Kidney capillary endothelial cell (primary cell): Measurements from ENCODE around the gene CNNM1.
A peak's percentile ranks its signal among the peaks of the same experiment; 100 is the strongest.

Source experiments
- DNase-seq: peaks from one replicate; pipeline ENCODE4 v3.0.0-alpha.2; 2018; ENCODE audit warnings: low spot score

CNNM1 gene

DNA sequence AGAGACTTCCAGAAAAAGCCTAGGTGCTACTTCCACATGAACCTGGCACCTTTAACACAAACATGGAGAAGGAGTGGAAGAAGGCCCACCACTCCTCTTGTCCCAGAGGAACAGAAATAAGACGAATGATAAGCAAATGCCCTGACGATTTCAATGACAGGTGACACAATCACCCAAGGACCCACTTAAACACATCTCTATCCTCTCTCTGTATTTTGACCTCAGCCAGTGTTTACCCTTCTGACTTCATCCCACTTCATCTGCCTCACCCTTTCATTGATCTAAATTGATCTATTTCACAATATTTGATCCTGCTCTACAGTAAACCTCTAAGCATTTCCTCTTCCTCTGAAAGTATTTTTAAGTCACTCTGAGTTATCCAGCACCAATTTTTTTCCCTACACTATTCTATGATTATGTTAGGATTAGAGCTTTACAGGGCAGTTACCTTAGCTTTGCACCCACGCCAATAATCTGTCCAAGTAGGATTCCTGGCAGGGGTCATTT, 92.1 kb downstream of the CNNM1 start:
- DNase-seq, result no peak

DNA sequence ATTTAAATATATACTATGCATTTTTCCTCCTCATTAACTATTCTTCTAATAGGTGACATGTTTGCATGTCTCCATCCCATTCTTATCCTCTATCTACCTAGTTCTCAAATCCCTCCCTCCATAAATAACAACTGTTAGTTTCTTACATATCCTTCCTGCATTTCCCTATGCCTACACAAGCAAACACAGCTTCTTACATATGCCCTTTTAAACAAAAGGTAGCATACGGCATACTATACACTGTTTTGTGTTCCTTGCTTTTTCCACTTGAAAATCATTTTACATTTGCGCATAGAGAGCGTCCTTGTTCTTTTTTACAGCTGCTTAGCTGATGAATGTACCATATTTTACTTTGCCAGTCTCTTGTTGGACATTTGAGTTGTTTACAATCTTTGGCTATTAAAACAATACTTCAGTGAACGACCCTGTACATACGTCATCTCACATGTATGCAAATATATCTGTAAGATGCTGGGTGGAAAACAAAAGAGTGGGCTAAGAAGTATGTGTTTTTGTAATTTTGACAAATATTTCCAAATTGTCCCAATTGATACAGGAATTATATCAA, 93.5 kb downstream of the CNNM1 start:
- DNase-seq, result no peak

DNA sequence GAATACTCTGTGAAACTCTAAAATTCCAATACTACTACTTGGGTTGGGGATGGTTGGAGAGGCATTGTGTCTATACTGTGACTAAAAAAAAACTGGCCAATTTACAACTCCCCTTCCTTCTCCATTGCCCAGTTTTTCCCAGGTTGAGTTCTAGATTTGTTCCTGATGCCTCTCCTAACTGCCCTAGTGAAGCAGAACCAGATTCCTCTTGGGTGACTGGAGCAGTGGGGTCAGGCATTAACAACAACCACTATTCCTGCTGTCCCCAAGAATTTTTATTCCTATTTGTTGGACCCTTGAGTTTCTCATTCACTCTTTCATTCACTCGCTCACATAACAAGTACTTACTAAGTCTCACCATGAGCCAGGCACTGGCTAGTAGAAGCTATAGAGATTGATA, 95.5 kb downstream of the CNNM1 start:
- no peak for DNase-seq

DNA sequence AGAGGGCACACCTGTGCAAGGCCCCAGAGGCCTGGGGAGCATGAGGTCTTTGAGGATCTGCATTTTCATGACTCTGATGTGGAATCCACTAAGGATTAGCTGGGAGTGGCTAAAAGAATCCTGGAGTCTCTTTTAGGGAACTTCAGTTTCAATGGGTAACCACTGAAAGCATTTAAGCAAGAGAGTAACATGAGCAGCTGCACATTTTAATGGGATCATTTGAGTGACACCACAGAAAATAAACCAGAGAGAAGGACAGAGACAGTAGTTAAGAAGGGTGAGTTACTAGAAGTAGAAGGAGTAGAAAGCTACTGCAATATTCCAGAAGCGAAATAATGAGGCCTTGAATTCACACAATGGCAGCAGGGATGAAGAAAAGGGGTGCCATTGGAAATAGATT, 96.0 kb downstream of the CNNM1 start:
- DNase-seq, result no peak

DNA sequence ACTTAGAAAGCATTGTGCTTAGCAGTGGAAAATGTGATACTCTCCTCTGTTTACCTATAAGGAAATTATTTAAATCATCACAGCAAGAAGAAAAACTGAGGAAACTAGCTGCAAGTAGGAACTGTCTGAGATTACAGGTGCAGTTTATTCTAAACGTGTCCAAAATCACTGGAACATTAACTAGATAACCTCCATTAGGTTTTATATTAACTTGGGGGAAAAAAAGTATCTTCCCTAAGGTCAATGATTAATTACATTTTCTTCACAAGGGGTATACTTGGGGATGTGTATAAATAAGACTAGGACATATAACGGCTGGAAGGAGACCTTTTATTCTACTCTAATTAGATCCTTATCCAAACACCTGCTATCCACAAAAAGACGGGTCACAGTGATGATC, 97.5 kb downstream of the CNNM1 start:
- no peak for DNase-seq

DNA sequence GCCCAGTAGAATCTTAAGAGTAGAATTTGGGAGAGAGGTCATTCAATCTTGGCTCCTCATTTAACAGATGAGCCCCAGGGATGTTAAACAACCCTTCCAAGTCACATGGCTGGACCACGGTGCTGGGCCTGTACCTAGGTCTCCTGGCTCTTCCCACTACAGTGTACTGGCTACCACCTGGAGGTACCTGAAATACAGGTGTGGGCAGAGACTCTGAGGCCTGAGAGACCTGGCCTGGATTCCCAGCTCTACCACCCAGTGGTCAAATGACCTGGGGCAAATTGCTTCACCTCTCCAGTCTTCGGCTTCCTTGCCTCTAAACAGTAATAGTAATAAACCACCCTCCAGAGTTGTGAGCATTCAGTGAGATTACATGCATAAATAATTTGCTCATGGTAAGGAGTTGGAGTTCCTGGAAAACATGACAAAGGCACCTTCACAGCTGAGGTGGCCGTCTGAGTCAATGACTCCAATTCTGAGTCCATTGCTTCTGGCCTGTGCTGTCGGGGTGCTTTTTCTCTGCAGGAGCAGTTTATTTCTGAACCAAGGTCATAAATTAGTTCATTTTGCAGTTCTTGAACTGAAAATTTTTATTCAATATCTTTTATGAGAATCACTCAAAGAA, 98.5 kb downstream of the CNNM1 start:
- DNase-seq, result no peak

DNA sequence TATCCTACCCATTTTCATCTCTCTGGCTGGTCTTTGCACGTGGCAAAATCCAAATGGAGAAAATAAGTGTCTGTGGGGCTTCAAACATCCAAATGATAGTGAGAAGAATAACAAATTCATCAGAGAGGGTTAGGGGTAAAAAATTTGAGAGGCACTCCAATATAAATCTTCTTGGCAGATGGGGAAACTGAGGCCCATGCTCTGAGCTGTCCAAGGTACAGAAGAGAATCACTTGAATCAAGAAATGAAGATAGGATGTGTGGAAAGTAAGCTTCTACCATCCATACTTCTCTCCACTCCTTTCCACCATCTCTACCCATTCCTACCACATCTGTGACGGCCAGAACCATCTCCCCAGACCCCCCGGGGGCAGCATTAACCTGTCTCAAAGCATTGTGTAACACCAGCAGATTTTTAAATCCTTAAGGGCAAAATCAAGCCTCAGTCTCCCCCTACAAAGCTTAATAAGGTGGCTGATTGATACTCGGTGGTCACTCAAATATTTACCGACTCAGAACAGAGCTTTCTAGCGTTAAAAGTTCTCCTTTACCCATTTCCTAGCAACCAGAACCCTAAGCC, 100.5 kb downstream of the CNNM1 start:
- DNase-seq, result no peak

DNA sequence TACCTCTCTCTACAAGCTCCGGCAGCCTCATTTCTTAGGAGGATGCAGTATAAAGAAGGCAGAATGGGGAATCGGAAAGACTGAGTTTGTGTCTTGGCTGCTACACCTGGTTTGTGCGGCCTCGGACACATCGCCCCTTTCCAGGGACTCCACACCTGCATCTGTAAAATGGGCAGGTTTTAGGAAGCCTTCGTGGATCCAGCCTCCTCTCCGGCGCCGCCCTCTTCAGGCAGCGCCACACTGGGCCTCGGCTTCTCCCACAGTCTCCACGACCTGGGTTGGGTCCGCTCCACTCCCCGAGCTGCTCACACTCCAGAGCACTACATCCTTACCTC, 100.9 kb downstream of the CNNM1 start:
- DNase-seq, result no peak

DNA sequence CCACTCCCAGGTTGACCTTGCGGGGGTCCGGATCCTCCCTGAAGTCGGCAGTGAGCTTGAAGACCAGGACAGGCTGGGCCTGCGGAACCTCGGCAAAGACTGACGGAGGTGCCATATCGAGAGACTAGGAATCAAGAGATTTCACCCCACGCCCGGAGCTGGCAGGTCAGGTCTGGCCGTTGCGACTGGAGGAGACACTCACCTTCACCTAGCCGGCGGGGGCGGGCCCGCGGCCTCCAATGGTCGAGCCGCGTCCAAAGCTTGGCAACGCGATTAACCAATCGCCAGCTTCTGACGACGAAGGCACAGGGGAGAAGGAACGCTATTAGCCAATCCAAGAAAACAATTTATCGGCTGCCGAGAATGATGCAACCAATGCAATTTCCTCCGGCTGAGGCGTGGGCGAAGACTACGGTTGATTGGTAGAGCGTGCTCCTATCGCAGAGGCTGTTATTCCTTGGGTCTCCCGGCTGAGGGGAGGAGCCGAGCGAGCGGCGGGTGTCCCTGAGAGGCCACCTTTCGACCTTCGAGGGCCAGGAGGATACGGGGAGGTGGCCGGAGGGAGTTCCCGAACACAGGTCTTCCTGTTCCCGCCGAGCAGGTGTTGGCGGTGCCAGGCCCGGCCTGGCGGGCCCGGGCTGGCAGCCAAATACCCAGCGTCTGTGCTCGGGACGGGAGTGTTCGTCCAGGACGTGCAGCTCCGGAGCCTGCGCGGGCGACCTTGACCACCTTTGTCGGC, 101.5 kb downstream of the CNNM1 start, which contains the start of gene GOT1:
TSS of gene GOT1 (minus strand) at position 174 of the 739 bp plus-strand sequence. CDS start at position 115, 59 bp downstream.
- peak; percentile 97 for DNase-seq

DNA sequence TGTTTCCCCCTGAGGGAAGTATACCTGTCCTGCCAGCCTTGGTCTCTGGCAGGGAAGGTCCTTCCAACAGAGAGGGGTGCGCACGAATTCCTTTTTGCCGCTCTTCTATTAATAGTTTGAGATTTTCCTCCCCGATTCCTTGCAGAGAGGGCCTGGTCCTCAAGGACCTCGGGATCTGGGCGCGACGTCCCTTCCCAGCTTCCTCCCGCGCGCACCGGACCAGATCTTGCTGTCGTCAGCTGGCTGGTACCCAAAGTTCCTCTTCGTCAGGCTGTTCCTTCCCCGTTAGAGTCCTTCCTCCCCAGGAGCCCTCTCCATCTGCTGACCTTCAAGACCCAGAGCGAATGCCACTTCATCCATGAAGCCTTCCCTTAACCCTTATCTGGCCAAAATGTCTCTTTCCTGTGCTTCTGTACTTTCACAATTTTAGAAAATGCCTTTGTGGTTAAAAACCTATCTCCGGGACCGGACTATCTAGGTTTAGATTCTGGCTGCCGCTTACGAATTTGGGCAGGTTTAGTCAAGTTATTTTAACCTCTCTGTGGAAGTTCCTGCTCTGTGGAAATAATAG, 102.1 kb downstream of the CNNM1 start:
- DNase-seq, result peak; percentile 19

DNA sequence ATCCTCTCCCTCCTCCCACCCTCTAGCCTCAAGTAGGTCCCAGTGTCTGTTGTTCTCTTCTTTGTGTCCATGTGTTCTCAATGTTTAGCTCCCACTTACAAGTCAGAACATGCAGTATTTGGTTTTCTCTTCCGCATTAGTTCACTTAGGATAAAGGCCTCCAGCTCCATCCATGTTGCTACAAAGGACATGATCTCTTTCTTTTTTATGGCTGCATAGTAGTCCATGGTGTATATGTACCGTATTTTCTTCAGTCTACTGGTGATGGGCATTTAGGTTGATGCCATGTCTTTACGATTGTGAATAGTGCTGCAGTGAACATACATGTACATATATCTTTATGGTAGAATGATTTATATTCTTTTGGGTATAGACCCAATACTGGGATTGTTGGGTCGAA, 102.9 kb downstream of the CNNM1 start:
- DNase-seq, result no peak

DNA sequence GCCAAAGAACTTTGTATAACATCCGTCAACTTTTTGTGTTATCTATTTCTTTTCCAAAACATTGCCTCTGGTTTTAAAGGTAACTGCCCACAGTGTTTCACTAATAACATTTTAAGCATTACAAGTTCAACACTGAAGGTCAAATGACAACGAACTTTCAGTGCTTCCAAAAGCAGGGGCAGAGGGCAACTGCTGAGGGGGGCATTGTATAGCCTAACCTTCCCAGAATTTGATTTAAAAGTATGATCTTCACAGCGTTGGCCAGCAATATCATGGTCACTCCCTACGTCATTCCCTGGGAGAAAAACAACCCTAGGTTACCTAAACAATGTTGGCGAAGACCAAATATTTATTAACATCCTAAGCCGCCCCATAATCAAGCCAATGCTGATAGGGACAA, 103.7 kb downstream of the CNNM1 start:
- no peak for DNase-seq

DNA sequence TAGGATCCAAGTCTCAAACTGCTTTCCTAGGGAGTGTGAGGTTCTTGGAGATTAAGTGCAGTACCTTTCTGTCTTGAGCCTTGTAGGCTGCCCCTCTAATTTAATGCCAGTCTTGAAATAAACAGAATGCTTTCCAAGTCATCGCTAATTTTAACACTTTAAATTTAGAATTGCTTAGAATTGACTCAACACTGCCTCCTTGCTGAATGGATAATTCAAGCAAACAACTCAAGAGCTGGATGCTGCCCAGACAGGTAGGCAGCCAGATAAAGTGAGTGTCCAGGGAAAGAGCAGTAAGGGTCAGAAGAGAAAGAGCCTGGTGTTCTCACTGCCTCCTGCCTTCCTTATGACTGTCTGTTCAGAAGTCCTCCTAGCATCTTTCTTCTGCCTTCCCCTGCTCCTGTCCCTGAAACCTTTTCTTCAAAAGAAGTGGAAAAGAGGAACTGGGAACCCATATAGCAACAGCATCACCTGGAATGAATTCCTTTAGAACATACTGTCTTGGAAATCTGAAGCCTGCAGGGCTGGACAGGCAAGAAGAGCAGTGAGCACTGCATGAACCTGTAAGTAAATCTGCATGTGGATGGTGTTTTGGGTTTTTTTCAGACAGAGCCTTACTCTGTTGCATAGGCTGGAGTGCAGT, 104.3 kb downstream of the CNNM1 start:
- no peak for DNase-seq

DNA sequence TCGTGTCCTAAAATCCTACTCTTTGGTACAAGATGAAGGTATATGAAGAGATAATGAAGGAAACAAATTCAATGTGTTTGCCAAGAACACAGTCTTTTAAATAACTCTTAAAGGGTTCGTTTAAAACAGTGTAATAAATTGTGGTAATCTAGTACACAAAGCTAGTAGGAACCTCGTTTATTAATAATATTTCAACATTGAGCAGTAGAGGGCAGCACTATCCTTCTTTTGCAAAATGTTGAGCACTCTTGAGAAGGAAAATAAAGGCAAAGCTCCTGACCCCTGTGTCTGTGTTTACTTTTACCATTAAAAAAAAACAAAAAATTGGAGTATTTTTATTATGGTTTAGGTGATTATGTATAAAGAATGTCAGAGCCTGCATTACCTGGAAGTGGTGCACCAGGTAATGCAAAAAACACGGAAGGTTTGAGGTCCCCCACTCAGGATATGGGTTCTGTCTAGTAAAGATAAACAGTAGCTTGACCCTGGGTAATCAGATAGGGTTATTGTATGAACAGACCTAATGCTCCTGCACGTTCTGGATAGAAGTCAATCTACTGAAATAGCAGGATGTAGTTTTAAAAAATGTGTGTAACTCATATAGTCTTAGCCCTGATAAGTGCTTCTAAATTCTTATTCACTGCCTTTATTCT, 107.0 kb downstream of the CNNM1 start:
- peak; percentile 58 for DNase-seq

DNA sequence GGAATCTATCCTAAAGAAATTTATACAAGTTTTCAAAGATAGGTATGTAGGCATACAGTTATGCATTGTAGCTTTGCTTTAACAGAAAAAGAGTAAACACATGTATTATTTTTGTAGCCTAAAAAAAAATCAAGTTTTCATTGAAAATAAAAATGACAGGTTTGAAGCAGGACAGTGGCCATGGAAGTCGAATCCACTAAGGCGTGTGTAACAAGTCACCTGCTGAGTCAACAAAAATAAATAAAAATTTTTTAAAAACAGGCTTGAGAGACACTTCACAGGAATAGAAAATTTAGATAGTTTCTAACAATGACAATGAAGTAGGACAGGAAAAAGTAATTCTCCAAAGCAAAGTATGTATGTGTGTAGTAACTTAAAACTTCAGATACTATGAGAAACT, 109.7 kb downstream of the CNNM1 start:
- DNase-seq, result no peak

DNA sequence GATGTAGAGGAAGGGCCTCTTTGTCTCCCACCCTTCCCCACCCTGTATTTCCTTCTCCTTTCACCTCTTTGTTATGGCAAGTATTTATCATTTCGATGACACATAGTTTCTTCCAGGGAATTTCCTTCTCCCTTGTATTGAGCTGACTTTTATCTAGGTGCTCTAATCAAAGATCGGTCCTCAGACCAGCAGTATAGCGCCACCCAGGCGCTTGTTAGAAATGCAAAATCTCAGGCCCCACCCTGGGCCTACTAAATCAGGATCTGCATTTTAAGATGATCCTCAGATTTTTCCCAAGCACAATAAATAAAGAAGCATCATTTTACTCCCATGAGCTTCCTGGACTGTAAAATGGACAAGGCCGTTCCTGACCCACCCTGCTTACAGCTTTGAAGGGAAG, 113.2 kb downstream of the CNNM1 start:
- DNase-seq, result no peak

DNA sequence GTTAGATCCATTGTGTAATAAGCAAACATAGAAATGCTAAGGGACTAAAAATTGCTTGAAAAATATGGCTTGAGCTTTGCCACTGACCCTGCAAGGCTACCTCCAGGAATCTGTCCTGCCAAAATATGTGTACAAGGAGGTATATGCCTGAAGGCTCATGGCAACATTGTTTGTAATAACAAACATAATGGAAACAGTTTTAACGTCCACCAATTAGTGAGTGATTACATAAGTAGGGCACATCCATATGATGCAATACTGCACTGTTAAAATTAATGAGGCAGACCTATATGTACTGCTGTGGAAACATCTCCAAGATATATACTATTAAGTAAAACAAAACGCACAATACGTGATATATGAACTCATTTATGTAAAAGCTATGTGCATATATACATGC, 114.3 kb downstream of the CNNM1 start:
- no peak for DNase-seq
